ENCODE measurements around the gene IGF2BP3. TPM values are rescaled to one million over a fixed set of nuclear protein-coding genes. Genes with fewer than 3 reads are reported as not detected.

Gene IGF2BP3
- total RNA-seq: 129 and 161 TPM in 2 replicates

DNA sequence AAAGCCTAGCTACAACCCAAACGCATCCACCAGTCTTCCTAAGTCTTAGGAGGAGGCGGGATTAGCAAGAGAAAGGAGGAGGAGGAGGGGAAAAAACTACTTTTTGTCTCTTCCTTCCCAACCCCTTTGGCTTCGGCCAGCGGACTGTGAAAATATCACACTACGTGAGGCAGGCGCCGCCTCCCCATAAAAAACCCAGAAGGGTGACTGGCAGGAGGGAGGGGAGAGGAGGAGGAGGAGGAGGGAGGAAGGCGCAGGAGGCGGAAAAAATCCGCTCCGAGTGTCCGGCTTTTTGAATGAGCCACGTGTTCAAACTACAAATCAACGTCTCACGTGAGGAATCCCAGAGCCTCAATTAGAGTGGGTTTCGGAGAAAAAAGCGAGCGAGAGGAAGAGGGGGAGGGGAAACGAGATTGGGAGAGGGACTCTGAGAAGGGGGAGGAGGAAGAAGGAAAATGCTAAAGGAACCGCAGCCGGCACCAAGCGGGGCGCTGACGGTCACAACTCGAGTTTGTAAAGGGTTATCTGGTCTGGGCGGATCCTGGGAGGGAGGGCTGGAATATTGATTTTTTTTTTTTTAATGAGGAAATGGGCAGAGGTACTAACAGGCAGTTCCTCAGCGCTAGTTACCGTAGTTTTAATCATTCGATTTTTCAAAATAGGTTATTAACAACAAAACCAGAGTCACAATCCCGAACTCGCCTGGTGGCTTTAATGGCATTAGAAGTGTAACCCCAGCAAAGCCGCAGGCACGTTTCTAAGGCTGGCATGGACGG, at the start of gene IGF2BP3:
TSS of gene IGF2BP3 (minus strand) at position 162 of the 776 bp plus-strand sequence. CDS start 381 bp downstream, outside the sequence.

DNA sequence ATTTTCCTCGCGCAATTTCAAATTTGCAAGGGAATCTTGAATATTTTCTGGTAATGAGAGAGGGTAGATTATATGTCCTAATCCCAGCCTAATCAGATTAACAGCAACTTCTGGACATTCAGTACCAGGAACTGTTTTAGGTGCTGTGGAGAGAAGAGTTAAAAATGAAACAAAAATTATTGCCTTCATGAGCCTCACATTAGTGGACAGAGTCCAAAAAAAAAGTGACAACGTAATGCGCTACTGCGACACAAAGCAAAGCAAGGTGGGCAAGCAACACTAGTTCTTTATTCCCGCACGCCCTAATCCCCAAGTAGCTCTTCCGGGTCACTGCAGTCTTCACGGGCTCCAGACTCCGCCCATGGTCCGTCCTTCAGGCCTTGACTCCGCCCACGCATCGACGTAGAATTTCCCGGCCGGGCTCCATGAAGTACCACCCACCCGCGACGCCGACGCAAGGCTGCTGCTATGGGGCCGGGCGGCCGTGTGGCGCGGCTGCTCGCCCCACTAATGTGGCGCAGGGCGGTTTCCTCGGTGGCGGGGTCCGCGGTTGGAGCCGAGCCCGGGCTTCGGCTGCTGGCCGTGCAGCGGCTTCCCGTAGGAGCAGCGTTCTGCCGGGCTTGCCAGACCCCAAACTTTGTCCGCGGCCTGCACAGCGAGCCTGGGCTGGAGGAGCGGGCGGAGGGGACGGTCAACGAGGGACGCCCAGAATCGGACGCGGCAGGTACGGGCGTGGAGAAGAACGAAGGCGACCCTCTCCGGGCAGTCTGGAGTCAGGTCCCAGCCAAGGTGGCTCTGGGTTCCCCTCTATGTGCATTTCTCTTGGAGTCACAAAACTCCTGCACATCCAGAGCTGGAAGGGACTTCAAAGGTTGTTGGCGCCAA, 171.2 kb downstream of the IGF2BP3 start, which contains the start of gene MALSU1:
TSS of gene MALSU1 (plus strand) at position 455 of the 885 bp plus-strand sequence. CDS start at position 469, 14 bp downstream.

Other genes with a start within 250 kb of the IGF2BP3 start
- 0.32 and 1.7 TPM in 2 replicates for gene GPNMB, start 223.7 kb downstream of the IGF2BP3 start, total RNA-seq
- 59.0 and 59.1 TPM in 2 replicates for gene MALSU1, start 171.2 kb downstream of the IGF2BP3 start, total RNA-seq
- gene TRA2A, start 61.5 kb upstream of the IGF2BP3 start, total RNA-seq: 29.9 and 51.2 TPM in 2 replicates
- 12.7 and 14.4 TPM in 2 replicates for gene CCDC126, start 126.9 kb upstream of the IGF2BP3 start, total RNA-seq
- 3.9 and 15.5 TPM in 2 replicates for gene FAM221A, start 209.7 kb upstream of the IGF2BP3 start, total RNA-seq
- gene STK31, start 239.7 kb upstream of the IGF2BP3 start, total RNA-seq: under 0.01 TPM in 1 of 2 replicates, not detected in the other